Measurements from ENCODE around the gene MAJIN. TPM values are rescaled to one million over a fixed set of nuclear protein-coding genes. Genes with fewer than 3 reads are reported as not detected.

The MAJIN gene
- total and polyA plus RNA-seq, 4 donors = 0.09 to 0.31 TPM; not detected in 2

DNA sequence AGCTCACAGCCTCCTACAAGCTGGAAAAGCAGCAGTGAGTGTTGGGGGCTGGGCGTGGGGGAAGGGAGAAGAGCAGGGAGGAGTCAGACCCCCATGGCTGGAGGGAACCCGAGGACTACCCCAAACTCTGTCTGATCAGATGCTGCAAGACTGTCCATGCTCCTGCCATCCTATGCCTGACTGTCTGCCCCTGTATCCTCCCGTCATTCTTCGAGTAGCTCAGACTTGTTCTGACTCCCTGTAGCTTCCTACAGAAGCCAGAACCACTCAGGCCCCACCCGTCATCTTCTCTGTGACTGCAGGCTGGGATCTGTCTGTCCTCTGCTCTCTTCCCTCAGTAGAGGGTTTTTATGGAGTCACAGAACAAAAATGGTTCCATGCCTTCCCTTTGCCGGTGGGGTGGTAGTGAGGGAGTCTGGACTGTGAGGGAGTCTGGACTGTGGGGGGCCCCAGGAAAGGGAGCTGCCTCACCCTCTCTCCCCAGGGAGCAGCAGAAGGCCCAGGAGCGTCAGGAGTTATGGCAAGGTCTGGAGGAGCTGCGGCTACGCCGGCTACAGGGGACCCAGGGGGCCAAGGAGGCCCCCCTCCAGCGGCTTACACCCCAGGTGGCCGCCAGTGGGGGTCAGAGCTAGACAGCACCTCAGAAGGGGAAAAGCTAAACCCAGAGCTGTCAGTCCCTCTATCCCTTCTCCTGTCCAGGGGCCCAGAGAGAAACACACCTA is 38.5 kb downstream of the MAJIN start:
- no peaks in the 10 kb centered on the region for H3K9me3 ChIP-seq (ENCODE audit: control insufficient read depth in 4 of 4, low read length in 3 of 4)
- peaks cover 5 to 49% (median 20%) of the 10 kb centered on the region in 4 donors for H3K36me3 ChIP-seq (ENCODE audit: control insufficient read depth in 4 of 4, insufficient read depth in 3 of 4, low read depth in 1 of 4, low read length in 3 of 4)
- DNase-seq (ENCODE audit: low spot score) = no peak
- TF ChIP-seq TAF1 (conservative IDR thresholded peaks at IDR 0.05) = no peak
- no peak for TF ChIP-seq EGR1 (IDR thresholded peaks at IDR 0.05; ENCODE audit: low read depth in 2 of 2)
- TF ChIP-seq, protein P1, sequence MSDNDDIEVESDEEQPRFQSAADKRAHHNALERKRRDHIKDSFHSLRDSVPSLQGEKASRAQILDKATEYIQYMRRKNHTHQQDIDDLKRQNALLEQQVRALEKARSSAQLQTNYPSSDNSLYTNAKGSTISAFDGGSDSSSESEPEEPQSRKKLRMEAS (IDR thresholded peaks at IDR 0.05) = no peak
- TF ChIP-seq SP1 (IDR thresholded peaks at IDR 0.05) = no peak
- TF ChIP-seq FOXA1 (IDR thresholded peaks at IDR 0.05) = no peak
- TF ChIP-seq RAD21 (IDR thresholded peaks at IDR 0.05) = no peak
- TF ChIP-seq HNF4G (IDR thresholded peaks at IDR 0.05) = no peak
- no peak for TF ChIP-seq RXRA (IDR thresholded peaks at IDR 0.05)
- no peak for TF ChIP-seq NR2F2 (IDR thresholded peaks at IDR 0.05)
- TF ChIP-seq JUND (IDR thresholded peaks at IDR 0.05) = no peak
- TF ChIP-seq, protein P2, sequence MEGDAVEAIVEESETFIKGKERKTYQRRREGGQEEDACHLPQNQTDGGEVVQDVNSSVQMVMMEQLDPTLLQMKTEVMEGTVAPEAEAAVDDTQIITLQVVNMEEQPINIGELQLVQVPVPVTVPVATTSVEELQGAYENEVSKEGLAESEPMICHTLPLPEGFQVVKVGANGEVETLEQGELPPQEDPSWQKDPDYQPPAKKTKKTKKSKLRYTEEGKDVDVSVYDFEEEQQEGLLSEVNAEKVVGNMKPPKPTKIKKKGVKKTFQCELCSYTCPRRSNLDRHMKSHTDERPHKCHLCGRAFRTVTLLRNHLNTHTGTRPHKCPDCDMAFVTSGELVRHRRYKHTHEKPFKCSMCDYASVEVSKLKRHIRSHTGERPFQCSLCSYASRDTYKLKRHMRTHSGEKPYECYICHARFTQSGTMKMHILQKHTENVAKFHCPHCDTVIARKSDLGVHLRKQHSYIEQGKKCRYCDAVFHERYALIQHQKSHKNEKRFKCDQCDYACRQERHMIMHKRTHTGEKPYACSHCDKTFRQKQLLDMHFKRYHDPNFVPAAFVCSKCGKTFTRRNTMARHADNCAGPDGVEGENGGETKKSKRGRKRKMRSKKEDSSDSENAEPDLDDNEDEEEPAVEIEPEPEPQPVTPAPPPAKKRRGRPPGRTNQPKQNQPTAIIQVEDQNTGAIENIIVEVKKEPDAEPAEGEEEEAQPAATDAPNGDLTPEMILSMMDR (IDR thresholded peaks at IDR 0.05; ENCODE audit: low read depth, low read length, missing input control) = no peak
- TF ChIP-seq HNF4A (conservative IDR thresholded peaks at IDR 0.05) = no peak
- no peak overlapping the region for H3K4me3 ChIP-seq (ENCODE audit: low read depth in 1 of 3, low read length in 3 of 3)
- WGBS = 96% methylated on average over 12 of the region's 12 CpGs
- no peak overlapping the region for H3K9ac ChIP-seq (ENCODE audit: low read depth in 1 of 2, low read length in 2 of 2)
- no peaks in the 10 kb centered on the region for H3K27me3 ChIP-seq (ENCODE audit: control insufficient read depth in 4 of 4, insufficient read depth in 4 of 4, low read length in 3 of 4)
- no peaks in the 10 kb centered on the region for H3K4me1 ChIP-seq (ENCODE audit: control insufficient read depth in 4 of 4, insufficient read depth in 4 of 4, low read length in 3 of 4)
- H3K27ac ChIP-seq (ENCODE audit: low read depth in 1 of 2, low read length in 2 of 2) = no peak overlapping the region

GRCh38 chr11:64932324-64932723 is 39.6 kb downstream of the MAJIN start:
- Histone ChIP-seq H3K9me3 (ENCODE audit: control insufficient read depth in 4 of 4, low read length in 3 of 4) (no peaks in the 10 kb centered on the region), H3K4me1 (ENCODE audit: control insufficient read depth in 4 of 4, insufficient read depth in 4 of 4, low read length in 3 of 4) (no peaks in the 10 kb centered on the region), H3K27ac (ENCODE audit: low read depth in 1 of 2, low read length in 2 of 2) (no peak overlapping the region), H3K9ac (ENCODE audit: low read depth in 1 of 2, low read length in 2 of 2) (no peak overlapping the region), H3K4me3 (ENCODE audit: low read depth in 1 of 3, low read length in 3 of 3) (no peak overlapping the region), H3K36me3 (ENCODE audit: control insufficient read depth in 4 of 4, insufficient read depth in 3 of 4, low read depth in 1 of 4, low read length in 3 of 4) (peaks cover 5 to 49% (median 20%) of the 10 kb centered on the region in 4 donors), H3K27me3 (ENCODE audit: control insufficient read depth in 4 of 4, insufficient read depth in 4 of 4, low read length in 3 of 4) (no peaks in the 10 kb centered on the region)
- DNase-seq (ENCODE audit: low spot score) = no peak
- no peak for TF ChIP-seq HNF4G (IDR thresholded peaks at IDR 0.05)
- no peak for TF ChIP-seq FOXA1 (IDR thresholded peaks at IDR 0.05)
- TF ChIP-seq, protein P2 (IDR thresholded peaks at IDR 0.05; ENCODE audit: low read depth, low read length, missing input control) = no peak
- TF ChIP-seq YY1 (IDR thresholded peaks at IDR 0.05) = no peak
- TF ChIP-seq ZBTB33 (IDR thresholded peaks at IDR 0.05) = no peak
- TF ChIP-seq, protein P3, sequence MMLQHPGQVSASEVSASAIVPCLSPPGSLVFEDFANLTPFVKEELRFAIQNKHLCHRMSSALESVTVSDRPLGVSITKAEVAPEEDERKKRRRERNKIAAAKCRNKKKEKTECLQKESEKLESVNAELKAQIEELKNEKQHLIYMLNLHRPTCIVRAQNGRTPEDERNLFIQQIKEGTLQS (IDR thresholded peaks at IDR 0.05) = no peak
- no peak for TF ChIP-seq JUND (IDR thresholded peaks at IDR 0.05)
- no peak for TF ChIP-seq HNF4A (conservative IDR thresholded peaks at IDR 0.05)
- no peak for TF ChIP-seq GABPA (IDR thresholded peaks at IDR 0.05 in 1 of 2, conservative IDR thresholded peaks at IDR 0.05 in 1 of 2)
- WGBS = 90% methylated on average over 5 of the region's 5 CpGs

All from liver (tissue), 9 donors.